Prostate gland (tissue), 2 donors: ENCODE measurements around the gene TMEM222. TPM values are rescaled to one million over a fixed set of nuclear protein-coding genes. Genes with fewer than 3 reads are reported as not detected.

Source experiments
- DNase-seq: peaks from one replicate; pipeline ENCODE4 v3.0.0-alpha.2; 2019; ENCODE audit warnings: low spot score
- H3K27ac ChIP-seq, 2 donors: fragments of 200-600 bp; sonication (generic); 2 replicates each; pipeline ENCODE4 v1.5.1; 2017 to 2019
- H3K27me3 ChIP-seq: fragments of 200-600 bp; sonication (generic); replicated peaks from 2 replicates; pipeline ENCODE4 v1.5.1; 2019; ENCODE audit not compliant: insufficient read depth
- H3K36me3 ChIP-seq, 2 donors: fragments of 200-600 bp; sonication (generic); 1 replicate in 1 of 2; 2 replicates in 1 of 2; pipeline versions ENCODE4 v1.5.1 to v1.8.1; 2017 to 2019
- H3K4me1 ChIP-seq: fragments of 200-600 bp; sonication (generic); replicated peaks from 2 replicates; pipeline ENCODE4 v1.5.1; 2019
- H3K4me3 ChIP-seq, 2 donors: fragments of 200-600 bp; sonication (generic); 2 replicates each; pipeline ENCODE4 v1.5.1; 2017 to 2019
- H3K9me3 ChIP-seq: fragments of 200-600 bp; sonication (generic); 2 replicates; pipeline ENCODE4 v1.5.1; 2017
- CTCF ChIP-seq, 4 experiments: fragments of 200-600 bp in 2 of 4; fragments of 450-650 bp in 2 of 4; sonication (generic) in 2 of 4; IDR thresholded peaks; 1 replicate in 3 of 4; 2 replicates in 1 of 4; pipeline ENCODE4 v1.5.1; 2016 to 2019; ENCODE audit warnings: antibody characterized with exemption in 4 of 4, mild to moderate bottlenecking in 2 of 4, moderate library complexity in 2 of 4
- POLR2A ChIP-seq: fragments of 450-650 bp; IDR thresholded peaks from one replicate; pipeline ENCODE4 v1.6.1; 2016; ENCODE audit warnings: antibody characterized with exemption, mild to moderate bottlenecking
- POLR2AphosphoS5 ChIP-seq: sonication (generic); formaldehyde crosslinking; IDR thresholded peaks from one replicate; pipeline ENCODE4 v1.6.1; 2017; ENCODE audit warnings: antibody characterized with exemption
- WGBS: methylation state at CpG from one replicate; pipeline ENCODE4 v1.1.5; 2018; 5-methylcytosine and 5-hydroxymethylcytosine counted together
- intact Hi-C: fragments of 100-400 bp; cut with DNase I; formaldehyde crosslinking; loops from one replicate; pipeline ENCODE4 v1.14.2; 2022
- total RNA-seq, 2 donors: library from RNA; depleted of rRNA; stranded (reverse); fragments of >200 nt; gene quantifications; one replicate each; pipeline ENCODE4 v1.1.0, GENCODE V29; 2016

TMEM222 gene
- total RNA-seq, 2 donors from 2014 or later, result 49.6 to 59.5 TPM

DNA sequence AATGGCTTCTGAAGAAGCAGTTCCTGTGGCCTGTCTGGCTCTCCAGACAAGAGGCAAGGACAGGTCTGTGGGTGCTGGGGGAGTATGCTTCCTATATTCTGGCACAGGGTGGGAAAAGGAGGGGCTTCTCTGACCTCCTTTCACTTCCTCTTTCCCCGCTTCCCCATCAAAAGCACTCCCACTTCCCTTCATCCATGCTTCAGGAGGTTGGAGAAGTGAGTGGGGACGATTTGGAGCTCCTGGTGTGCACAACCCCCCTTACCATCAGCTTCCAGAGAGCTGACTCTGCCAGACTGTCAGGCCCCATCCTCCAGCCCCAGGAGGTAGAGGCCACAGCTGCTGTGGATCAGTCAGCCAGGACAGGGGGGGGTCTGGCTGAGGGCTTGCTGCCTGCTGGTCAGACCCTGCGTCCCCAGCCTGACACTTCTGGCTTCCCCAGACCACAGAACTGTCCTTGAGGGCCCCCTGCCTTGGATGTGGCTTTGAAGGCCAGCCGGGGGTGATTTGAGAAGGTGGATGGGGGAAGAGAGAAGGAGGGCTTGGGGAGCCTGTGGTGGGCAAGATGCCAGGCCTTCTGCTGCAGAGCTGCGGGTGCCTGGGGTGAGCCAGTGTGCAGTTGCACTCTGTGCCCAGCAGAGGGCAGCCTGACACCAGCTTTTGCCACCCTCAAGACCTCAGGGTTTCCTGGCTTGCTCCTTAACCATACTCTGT lies 21.5 kb upstream of the TMEM222 start:
- intact Hi-C loops, result loop anchor here (2.0 to 10.0 kb wide), 4 partner anchors 54 to 362 kb away; partner anchors contain the start of gene AHDC1
- Histone ChIP-seq H3K27me3 (no peaks in the 10 kb centered on the region), H3K4me1 (peaks cover 4% of the 10 kb centered on the region), H3K36me3 (peaks cover 0 to 4% of the 10 kb centered on the region in 2 donors), H3K9me3 (no peaks in the 10 kb centered on the region), H3K4me3 (no peak overlapping the region), H3K27ac (peak overlapping the region; percentile 77 to 84)
- TF ChIP-seq POLR2AphosphoS5 (peak; percentile 67), POLR2A (no peak), CTCF (IDR thresholded peaks at IDR 0.05) (peak; percentile 95 to 99 (median 98))
- 26% methylated on average over 4 of the region's 5 CpGs for WGBS
- DNase-seq, result peak; percentile 79

- Histone ChIP-seq H3K4me3 (no peak overlapping the region), H3K27ac (peak overlapping the region; percentile 77 to 84), H3K27me3 (no peaks in the 10 kb centered on the region), H3K9me3 (no peaks in the 10 kb centered on the region), H3K36me3 (peaks cover 0 to 2% of the 10 kb centered on the region in 2 donors), H3K4me1 (peaks cover 4% of the 10 kb centered on the region)
- DNase-seq, result no peak
- intact Hi-C loops, result loop anchor here (2.0 to 10.0 kb wide), 4 partner anchors 54 to 361 kb away; partner anchors contain the start of gene AHDC1
- WGBS, result 58% methylated on average over 8 of the region's 8 CpGs
- TF ChIP-seq POLR2AphosphoS5, result no peak
- no peak for TF ChIP-seq POLR2A
- no peak for TF ChIP-seq CTCF (IDR thresholded peaks at IDR 0.05)
Observed at GRCh38 chr1:27301052-27301422, 20.9 kb upstream of the TMEM222 start.

DNA sequence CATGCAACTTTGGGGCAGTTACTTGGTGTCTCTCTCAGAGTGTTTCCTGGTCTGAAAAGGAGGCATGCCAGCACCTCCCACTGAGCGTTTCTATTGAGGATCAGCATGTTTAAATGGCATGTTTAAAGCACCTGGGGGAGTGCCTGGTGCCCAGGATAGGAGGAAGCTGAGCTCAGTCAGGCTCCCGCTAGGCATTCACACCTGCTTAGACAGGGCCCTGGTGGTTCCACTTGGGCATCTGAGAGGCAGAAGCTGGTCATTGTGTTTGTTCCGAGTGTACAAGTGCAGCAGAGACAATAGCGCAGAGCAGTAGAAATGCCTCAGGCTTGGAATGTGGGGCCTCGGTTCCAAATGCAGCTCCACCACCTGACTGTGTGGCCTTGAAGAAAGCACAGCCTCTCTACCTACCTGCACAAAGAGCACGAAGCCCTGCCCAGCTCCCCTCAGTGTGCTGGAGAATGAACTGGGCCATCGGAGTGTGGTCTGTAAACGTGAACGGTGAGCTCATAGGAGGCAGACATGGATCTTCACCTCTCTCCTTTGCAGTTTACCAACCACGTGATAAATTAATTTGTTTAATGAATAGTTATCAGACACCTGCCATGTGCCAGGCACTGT lies 20.3 kb upstream of the TMEM222 start:
- intact Hi-C loops, result loop anchor here (2.0 to 10.0 kb wide), 4 partner anchors 53 to 361 kb away; partner anchors contain the start of gene AHDC1
- no peak for TF ChIP-seq POLR2A
- TF ChIP-seq CTCF (IDR thresholded peaks at IDR 0.05), result no peak
- no peak for TF ChIP-seq POLR2AphosphoS5
- peaks cover 0 to 2% of the 10 kb centered on the region in 2 donors for H3K36me3 ChIP-seq
- H3K27ac ChIP-seq, result peak overlapping the region in 1 of 2 donors; percentile 84
- peaks cover 4% of the 10 kb centered on the region for H3K4me1 ChIP-seq
- no peaks in the 10 kb centered on the region for H3K27me3 ChIP-seq
- H3K9me3 ChIP-seq, result no peaks in the 10 kb centered on the region
- H3K4me3 ChIP-seq, result no peak overlapping the region
- 72% methylated on average over 10 of the region's 10 CpGs for WGBS
- no peak for DNase-seq

GRCh38 chr1:27302612-27303011 lies 19.4 kb upstream of the TMEM222 start:
- H3K4me1 ChIP-seq, result peaks cover 4% of the 10 kb centered on the region
- no peak overlapping the region for H3K4me3 ChIP-seq
- peaks cover 0 to 2% of the 10 kb centered on the region in 2 donors for H3K36me3 ChIP-seq
- no peak for DNase-seq
- TF ChIP-seq POLR2A (no peak), POLR2AphosphoS5 (no peak), CTCF (IDR thresholded peaks at IDR 0.05) (no peak)
- no peaks in the 10 kb centered on the region for H3K27me3 ChIP-seq
- H3K9me3 ChIP-seq, result no peaks in the 10 kb centered on the region
- intact Hi-C loops, result loop anchor here (5.0 to 10.0 kb wide), 3 partner anchors 52 to 360 kb away; partner anchors contain the start of gene AHDC1
- 97% methylated on average over 2 of the region's 2 CpGs for whole genome bisulfite sequencing
- no peak overlapping the region for H3K27ac ChIP-seq
